ENCODE results near the gene NDUFS6.

Gene NDUFS6

GRCh38 chr5:1767524-1768282 is 33.5 kb upstream of the NDUFS6 start:
- DNase-seq: no peak

GRCh38 chr5:1768283-1769000 is 32.8 kb upstream of the NDUFS6 start:
- no peak for DNase-seq

DNA sequence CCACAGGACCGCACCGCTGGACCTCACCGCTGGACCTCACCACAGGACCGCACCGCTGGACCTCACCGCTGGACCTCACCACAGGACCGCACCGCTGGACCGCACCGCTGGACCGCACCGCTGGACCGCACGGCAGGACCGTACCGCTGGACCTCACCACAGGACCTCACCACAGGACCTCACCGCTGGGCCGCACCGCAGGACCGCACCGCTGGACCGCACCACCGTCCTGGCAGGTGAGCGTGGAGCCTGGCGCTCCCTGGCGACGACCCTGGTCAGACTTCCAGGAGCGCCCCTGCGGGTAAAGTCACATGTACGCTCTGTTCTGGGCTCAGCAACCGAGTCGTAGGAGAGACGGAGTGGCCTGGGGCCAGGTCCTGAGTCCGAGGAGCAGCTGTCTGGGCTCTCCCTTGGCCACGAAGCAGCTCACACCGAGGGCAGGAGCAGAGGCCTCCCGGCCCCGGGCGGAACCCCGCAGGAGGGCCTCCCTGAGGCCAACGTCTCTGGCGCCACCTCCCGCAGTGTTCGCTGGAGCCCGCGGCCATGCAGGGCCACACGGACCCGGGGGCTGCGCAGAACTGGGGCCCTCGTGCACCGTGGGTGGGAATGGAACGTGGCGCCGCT is 32.1 kb upstream of the NDUFS6 start:
- no peak for DNase-seq

- DNase-seq: no peak
These were observed 31.3 kb upstream of the NDUFS6 start for GRCh38 chr5:1769752-1770442.

GRCh38 chr5:1770443-1770802 is 30.8 kb upstream of the NDUFS6 start:
- DNase-seq: no peak

DNA sequence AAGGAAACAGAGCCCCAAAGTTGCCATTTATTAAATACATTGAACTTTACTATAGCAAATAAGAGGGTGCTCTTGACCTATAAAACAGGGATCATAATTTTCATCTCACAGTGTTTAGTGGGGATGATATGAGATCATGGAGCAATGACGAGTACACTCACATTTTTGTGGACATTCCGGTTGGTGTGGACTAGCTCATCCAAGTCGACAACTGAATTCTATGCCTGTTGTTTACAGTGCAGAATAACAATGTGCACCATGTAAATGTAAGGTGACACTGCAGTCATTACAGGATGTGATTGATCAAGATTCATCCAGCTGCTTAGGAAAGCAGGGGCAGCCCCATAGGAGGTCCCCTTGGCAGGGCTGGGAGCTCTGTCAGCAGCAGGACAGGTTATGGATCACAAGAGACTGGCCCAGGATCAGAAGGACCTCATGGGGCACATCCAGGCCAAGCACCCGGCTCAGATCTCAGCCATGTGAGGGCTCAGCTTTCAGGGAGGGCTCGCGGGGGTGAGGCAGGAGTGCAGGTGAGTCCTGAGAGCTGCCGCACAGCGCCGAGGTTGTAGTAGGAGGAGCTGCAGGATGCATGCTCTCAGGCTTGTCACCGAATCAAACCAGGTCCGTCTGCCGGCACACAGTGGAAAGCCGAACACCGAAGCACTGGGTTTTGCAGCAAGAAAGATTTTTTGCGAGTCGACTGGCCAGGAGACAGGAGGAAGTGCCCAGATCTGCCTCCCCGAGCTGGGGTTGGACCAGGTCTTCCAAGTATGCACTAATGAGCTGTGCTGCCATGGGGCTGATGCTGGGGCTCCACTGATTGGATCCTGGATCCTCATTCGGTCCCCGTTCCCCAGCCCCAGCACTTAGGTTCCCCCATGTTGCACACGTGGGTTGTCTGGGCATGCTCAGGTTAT is 29.8 kb upstream of the NDUFS6 start:
- DNase-seq: no peak

- no peak for DNase-seq
These were observed 28.6 kb upstream of the NDUFS6 start for GRCh38 chr5:1772634-1773033.

- DNase-seq: no peak
These were observed 24.4 kb upstream of the NDUFS6 start for GRCh38 chr5:1776831-1777230.

DNA sequence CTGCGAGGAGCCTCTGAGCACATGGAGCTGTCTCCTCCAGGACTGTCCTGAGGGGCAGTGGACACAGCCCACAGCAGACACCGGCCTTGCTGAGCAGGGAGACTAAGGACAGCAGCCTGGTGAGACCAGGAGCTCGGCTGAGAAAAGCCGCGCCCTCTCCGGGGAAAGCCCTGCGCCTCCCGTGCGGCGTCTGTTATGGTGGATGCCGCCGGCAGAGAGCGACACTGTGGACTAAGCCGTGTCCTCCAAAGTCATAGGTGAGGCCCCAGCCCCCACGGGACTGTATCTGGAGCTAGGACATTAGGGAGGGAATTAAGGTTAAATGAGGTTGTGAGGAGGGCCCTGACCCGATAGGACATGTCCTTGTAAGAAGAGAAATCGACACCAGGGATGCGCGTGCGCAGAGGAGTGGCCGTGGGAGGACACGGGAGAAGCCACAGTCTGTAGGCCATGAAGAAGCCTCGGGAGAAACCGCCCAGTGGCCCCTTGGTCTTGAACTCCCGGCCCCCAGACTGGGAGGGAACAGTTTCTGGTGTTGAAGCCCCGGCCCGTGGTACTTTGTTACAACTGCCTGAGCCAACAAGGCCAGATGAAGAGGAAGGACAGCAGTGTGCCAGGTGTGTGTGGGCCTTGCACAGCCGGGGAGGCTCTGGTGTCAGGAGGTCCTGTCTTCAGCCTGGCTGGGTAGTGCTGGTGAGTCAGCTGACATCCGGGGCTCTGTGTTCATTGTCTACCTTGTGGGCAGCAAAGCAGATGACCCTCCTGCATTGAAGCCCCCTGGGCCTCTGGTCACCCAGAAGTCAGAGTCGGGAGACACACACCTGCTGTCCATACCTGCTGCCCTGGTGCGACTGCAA is 23.7 kb upstream of the NDUFS6 start:
- no peak for DNase-seq

DNA sequence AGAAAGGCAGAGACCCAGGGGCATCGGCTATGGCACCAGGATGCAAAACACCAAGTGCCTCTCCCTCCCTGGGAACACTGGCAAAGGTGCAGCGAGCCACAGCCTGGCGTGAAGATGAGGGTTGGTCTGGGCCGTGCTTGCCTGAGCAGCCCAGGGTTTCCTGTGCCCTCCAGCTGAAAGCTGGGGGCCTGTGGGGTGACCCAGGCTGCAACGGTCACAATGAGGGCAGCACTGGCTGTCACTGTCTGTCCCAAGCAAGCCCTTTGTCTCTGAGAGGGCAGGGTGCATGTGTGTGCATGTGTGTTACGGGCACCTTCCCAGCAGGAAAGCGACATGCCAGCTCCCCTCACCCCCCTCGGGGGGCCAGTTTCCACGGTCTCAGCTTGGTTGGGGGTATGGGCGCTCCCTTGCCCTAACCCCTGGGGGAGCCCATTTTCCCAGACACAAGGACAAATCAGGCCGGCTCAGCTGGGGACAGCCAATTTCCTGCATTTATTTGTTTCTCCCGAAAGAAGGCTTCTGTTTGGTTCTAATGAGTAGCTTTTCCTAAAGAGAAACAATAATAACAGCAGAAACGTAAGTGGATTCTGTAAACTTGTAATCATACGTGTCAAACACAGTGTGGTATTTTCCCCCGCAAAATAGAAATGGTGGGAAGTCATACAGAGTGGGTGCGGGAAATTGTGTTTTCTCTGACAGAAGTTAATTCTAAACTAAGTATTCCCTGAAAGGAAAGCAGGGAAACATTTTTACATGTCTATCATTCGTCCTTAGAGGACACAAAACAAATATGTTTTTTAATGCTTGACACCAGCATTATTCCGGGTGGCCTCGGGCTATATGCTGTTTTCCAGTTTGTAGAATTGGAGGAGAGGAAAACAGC is 22.8 kb upstream of the NDUFS6 start:
- no peak for DNase-seq

DNA sequence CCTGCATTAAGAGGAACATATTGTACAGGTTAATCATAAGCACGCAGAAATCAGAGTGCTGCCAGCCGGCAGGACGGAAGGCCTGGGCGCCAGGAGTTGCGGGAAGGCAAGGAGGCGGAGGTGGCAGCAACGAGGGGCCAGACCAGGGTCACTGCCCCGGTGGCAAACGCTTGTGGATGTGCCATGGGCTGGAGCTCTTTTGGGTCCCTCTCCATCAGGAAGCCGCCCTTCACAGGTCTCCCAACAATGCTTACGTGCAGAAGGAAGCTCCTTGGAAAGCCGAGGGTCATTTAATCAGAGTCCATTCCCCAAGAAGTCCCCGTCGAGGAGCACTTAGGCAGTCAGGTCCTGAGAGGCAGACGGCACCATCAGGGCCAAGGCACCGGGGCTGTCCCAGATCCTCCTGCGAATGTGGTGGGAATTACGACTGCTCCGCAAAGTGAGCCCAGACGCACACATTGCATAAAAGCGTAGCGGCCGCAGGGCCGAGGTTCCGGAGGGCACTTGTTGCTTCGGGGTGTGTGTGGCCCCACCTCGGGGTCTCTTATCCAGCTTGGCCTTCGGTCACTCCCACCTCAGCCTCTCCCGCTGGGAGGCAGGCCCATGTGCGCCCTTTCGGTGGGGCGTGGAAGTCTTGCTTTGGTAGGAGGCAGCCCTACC is 22.1 kb upstream of the NDUFS6 start:
- no peak for DNase-seq

DNA sequence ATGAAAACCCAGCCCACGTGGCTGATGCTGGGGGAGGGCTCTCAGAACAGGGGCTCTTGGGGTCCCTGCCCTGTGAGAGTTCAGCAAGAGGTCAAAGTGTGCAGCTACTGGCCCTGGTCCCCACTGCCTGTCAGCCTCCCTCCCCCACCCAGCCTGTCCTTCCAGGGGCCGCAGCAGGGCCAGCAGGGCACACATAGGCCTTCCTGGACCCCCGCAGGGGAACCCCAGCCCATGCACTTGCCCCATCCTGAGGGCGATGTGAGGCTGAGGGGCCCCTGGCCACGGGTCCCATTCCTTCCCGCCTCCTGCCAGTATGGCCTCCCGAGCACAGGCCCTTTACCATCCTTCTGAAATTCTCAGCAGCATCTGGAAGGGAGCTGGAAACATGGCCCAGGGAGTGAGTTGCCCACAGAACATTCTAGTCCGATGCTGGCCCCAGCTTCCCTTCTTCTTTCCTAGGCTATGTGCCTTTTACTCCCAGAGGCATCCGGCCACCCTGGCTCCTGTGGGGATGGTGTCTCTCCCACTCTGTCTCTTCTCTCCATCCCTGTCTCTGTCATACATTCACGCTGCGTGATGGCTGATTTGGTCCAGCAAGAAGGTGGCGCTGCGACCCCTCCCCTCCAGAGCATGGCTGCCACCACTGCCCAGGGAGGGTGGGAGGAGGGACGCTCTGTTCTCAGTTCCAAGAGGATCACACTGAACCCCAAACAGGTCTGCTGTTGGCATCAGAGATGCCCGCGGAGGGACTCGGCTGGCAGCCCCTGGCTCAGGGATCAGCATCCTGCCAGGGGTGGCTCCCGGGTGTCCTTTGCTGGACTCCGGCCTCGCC is 21.2 kb upstream of the NDUFS6 start:
- DNase-seq: no peak

- no peak for DNase-seq
These were observed 20.6 kb upstream of the NDUFS6 start for GRCh38 chr5:1780614-1780930.

- no peak for DNase-seq
These were observed 20.1 kb upstream of the NDUFS6 start for GRCh38 chr5:1781107-1781506.

- DNase-seq: no peak
These were observed 19.4 kb upstream of the NDUFS6 start for GRCh38 chr5:1781726-1782384.

- DNase-seq: no peak
These were observed 18.6 kb upstream of the NDUFS6 start for GRCh38 chr5:1782385-1783215.

DNA sequence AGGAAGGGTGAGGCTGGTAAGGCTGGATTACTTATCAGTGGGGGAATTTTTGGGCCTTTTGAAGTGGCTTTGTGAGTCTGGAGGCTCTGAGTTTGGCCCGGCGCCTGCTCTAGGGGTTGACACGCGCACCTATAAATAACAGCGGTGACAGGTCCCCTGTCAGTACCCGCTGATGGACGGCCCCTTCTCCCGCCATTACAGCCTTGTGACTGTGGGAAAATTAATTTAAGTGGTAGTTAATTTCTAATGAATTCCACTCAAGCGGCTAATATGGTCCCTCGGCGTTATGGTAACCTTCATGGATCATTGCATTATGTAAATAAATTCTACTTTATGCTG is 18.0 kb upstream of the NDUFS6 start:
- no peak for DNase-seq
